ENCODE results near the gene SKIC2.

DNA sequence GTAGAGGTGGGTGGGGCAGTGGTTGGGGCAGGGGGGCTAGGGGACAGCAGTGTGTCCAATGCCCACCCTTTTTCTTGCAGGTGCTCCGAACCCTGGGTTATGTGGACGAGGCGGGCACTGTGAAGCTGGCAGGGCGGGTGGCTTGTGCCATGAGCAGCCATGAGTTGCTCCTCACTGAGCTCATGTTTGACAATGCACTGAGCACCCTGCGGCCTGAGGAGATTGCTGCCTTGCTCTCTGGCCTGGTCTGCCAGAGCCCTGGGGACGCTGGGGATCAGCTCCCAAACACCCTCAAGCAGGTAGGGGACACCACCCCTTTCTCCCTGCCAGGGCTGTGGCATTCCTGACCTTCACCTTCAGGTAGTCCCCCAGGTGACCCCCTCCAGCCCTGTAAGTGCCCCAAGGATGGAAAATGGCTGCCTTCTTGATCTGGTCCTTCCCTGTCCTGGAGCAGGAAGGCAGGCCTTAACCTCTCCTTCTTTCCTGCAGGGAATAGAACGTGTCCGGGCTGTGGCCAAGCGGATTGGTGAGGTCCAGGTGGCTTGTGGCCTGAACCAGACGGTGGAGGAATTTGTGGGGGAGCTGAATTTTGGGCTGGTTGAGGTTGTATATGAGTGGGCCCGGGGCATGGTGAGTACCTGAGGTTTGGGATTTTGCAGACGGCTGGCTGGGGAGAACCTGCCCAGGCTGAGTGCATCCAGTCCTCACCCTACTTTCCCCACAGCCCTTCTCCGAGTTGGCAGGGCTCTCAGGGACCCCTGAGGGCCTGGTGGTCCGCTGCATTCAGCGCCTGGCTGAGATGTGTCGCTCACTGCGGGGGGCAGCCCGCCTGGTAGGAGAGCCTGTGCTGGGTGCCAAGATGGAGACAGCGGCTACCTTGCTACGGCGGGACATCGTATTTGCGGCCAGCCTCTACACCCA lies 10.1 kb downstream of the SKIC2 start:
- no peak for TF ChIP-seq POLR2A (IDR thresholded peaks at IDR 0.05; ENCODE audit: low read depth, low read length)
- TF ChIP-seq, protein P1, sequence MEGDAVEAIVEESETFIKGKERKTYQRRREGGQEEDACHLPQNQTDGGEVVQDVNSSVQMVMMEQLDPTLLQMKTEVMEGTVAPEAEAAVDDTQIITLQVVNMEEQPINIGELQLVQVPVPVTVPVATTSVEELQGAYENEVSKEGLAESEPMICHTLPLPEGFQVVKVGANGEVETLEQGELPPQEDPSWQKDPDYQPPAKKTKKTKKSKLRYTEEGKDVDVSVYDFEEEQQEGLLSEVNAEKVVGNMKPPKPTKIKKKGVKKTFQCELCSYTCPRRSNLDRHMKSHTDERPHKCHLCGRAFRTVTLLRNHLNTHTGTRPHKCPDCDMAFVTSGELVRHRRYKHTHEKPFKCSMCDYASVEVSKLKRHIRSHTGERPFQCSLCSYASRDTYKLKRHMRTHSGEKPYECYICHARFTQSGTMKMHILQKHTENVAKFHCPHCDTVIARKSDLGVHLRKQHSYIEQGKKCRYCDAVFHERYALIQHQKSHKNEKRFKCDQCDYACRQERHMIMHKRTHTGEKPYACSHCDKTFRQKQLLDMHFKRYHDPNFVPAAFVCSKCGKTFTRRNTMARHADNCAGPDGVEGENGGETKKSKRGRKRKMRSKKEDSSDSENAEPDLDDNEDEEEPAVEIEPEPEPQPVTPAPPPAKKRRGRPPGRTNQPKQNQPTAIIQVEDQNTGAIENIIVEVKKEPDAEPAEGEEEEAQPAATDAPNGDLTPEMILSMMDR (conservative IDR thresholded peaks at IDR 0.05; ENCODE audit: low read depth, low read length) = no peak
- no peak for TF ChIP-seq ELK1 (IDR thresholded peaks at IDR 0.05; ENCODE audit: borderline replicate concordance, low read depth, low read length)
